Esophagus (tissue), 2 donors: ENCODE measurements around the gene RIMS1. TPM values are rescaled to one million over a fixed set of nuclear protein-coding genes. Genes with fewer than 3 reads are reported as not detected.

Source experiments
- H3K27ac ChIP-seq, 2 donors: one replicate each; pipeline ENCODE4 v1.5.1; 2013; ENCODE audit warnings: low read depth in 2 of 2, mild to moderate bottlenecking in 2 of 2, inconsistent platforms in 1 of 2, low read length in 1 of 2, moderate library complexity in 1 of 2
- H3K27me3 ChIP-seq, 2 donors: one replicate each; pipeline ENCODE4 v1.6.1; 2013; ENCODE audit warnings: low read length in 2 of 2, control low read depth in 1 of 2, mild to moderate bottlenecking in 1 of 2; ENCODE audit not compliant: insufficient read depth in 2 of 2, control insufficient read depth in 1 of 2
- H3K36me3 ChIP-seq, 2 donors: one replicate each; pipeline ENCODE4 v1.6.1; 2013; ENCODE audit warnings: low read length in 1 of 2; ENCODE audit not compliant: control insufficient read depth in 2 of 2, insufficient read depth in 2 of 2
- H3K4me1 ChIP-seq, 2 donors: one replicate each; pipeline ENCODE4 v1.6.1; 2013; ENCODE audit warnings: low read length in 1 of 2; ENCODE audit not compliant: control insufficient read depth in 2 of 2, insufficient read depth in 2 of 2
- H3K4me3 ChIP-seq, 2 donors: one replicate each; pipeline ENCODE4 v1.5.1; 2013; ENCODE audit warnings: low read length in 2 of 2, mild to moderate bottlenecking in 2 of 2, low read depth in 1 of 2, moderate library complexity in 1 of 2
- H3K9me3 ChIP-seq, 2 donors: one replicate each; pipeline ENCODE4 v1.6.1; 2013; ENCODE audit warnings: mild to moderate bottlenecking in 2 of 2, low read depth in 1 of 2, low read length in 1 of 2, moderate library complexity in 1 of 2; ENCODE audit not compliant: control insufficient read depth in 2 of 2, insufficient read depth in 1 of 2
- WGBS, 2 donors: extraction: QIAGEN DNeasy Blood & Tissue Kit; methylation state at CpG; one replicate each; pipeline ENCODE4 v1.1.7; 2013; 5-methylcytosine and 5-hydroxymethylcytosine counted together
- polyA plus RNA-seq, 2 donors: library from polyadenylated mRNA; stranded (reverse); fragments of 200-250 nt; gene quantifications; one replicate each; pipeline ENCODE4 v1.2.3, GENCODE V29; 2013
- donor health status: healthy with polysubstance abuse.
- donor health status: Bipolar disorder and iron deficiency.

RIMS1 gene
- polyA plus RNA-seq, 2 donors = 0.45 to 1.0 TPM

DNA sequence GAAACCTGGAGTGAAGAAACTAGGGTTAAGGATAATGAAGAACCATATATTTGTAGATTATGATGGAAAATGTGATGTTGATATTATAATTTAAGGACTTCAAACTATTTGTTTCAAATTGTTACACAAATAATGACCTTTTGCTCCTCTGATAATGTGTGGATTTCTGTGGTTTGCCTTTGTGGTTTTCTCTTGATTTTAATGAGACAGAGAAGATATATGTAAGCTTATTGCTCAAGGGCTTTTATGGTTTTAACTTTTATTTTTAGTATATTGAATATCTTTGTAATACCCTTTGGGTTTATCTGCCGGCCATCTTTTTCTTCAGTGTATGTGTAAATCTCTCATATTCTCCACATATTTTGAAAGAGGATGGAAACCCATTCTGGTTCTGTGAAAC lies 362.3 kb downstream of the RIMS1 start:
- H3K9me3 ChIP-seq = no peaks in the 10 kb centered on the region

DNA sequence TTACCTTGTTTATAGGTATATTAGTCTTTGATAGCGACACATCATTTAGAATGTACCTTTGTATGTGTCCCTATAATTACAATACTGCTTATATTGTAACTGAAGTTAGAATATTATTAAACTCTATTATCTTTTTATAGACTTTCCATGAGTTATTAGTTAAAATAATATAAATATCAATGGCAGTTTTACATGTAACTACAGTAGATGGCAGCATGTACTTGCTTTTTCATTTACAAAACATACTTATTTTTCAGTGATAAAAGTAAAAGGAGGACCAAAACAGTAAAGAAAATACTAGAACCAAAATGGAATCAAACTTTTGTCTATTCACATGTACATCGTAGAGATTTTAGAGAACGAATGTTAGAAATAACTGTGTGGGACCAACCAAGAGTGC lies 364.3 kb downstream of the RIMS1 start:
- Histone ChIP-seq H3K27me3 (no peaks in the 10 kb centered on the region), H3K4me1 (no peaks in the 10 kb centered on the region), H3K4me3 (no peak overlapping the region), H3K27ac (no peak overlapping the region), H3K36me3 (no peaks in the 10 kb centered on the region), H3K9me3 (no peaks in the 10 kb centered on the region)
- 95% methylated on average over 3 of the region's 3 CpGs for WGBS, 2 donors

More for the DNA sequence above, 362.3 kb downstream of the RIMS1 start:
- H3K36me3 ChIP-seq = no peaks in the 10 kb centered on the region
- H3K4me3 ChIP-seq = no peak overlapping the region
- no peaks in the 10 kb centered on the region for H3K4me1 ChIP-seq
- H3K27ac ChIP-seq = no peak overlapping the region
- WGBS, 2 donors = 84 to 89% methylated on average over 1 of the region's 1 CpG
- H3K27me3 ChIP-seq = no peaks in the 10 kb centered on the region

DNA sequence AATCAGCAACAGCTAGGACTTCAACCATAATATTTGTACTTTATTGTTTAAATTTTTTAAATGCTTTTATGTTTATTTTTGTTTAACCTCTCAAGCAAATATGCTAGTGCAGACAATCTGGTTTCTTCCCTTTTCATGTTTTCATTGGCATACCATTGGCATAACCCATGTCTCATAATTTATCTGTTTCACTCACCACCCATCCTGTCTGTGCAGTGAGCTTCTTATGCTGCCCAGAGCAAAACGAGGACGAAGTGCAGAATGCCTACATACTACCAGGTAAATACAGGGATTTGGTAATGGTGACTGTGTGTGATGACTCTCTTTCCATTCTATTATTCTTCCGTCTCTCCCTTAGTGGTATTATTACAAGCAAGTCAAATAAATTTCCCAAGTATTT lies 374.1 kb downstream of the RIMS1 start:
- Histone ChIP-seq H3K4me3 (no peak overlapping the region), H3K9me3 (no peaks in the 10 kb centered on the region), H3K4me1 (no peaks in the 10 kb centered on the region), H3K36me3 (no peaks in the 10 kb centered on the region), H3K27ac (no peak overlapping the region), H3K27me3 (no peaks in the 10 kb centered on the region)
- WGBS, 2 donors = 59 to 62% methylated on average over 3 of the region's 3 CpGs

DNA sequence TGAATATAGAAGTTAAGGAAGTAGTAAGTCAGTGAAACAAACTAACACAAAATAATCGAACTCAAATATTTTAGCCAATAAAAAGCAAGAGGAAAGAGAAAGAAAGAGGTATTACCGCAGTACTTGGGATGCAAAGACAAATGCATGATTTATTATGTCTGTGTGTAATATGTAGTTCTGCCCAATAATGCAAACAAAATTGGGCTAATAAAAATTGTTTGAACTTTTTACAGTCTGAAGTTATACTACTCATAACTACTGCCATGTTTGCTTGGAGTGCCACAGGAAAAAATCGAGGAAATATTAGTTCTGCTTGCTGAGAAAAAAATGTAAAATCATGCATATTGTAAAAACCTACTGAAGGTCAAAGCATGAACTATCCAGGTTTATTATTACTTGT lies 375.2 kb downstream of the RIMS1 start:
- 73 to 80% methylated on average over 3 of the region's 3 CpGs for WGBS, 2 donors
- Histone ChIP-seq H3K27me3 (no peaks in the 10 kb centered on the region), H3K4me3 (no peak overlapping the region), H3K9me3 (no peaks in the 10 kb centered on the region), H3K4me1 (no peaks in the 10 kb centered on the region), H3K27ac (no peak overlapping the region), H3K36me3 (no peaks in the 10 kb centered on the region)

DNA sequence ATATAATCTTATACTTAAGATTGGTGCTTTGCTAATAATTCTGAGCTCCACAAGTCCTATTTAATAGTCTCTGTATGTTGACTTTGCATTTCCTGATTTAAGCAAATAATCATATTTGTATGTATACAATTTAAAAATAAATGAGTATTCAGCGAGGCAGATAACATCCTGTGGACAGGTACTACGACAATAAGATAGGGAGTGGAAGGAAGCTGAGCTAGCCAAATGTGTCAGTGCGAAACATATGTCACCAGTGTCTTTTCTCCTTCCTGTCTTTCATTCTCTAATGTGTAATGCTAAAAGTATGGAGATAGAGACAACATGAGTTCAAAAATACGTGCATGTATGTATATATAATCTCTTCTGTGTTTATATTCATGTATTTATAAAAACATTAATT lies 375.9 kb downstream of the RIMS1 start:
- H3K36me3 ChIP-seq = no peaks in the 10 kb centered on the region
- 62 to 65% methylated on average over 4 of the region's 4 CpGs for WGBS, 2 donors
- no peaks in the 10 kb centered on the region for H3K27me3 ChIP-seq
- H3K27ac ChIP-seq = no peak overlapping the region
- no peak overlapping the region for H3K4me3 ChIP-seq
- no peaks in the 10 kb centered on the region for H3K4me1 ChIP-seq
- no peaks in the 10 kb centered on the region for H3K9me3 ChIP-seq

DNA sequence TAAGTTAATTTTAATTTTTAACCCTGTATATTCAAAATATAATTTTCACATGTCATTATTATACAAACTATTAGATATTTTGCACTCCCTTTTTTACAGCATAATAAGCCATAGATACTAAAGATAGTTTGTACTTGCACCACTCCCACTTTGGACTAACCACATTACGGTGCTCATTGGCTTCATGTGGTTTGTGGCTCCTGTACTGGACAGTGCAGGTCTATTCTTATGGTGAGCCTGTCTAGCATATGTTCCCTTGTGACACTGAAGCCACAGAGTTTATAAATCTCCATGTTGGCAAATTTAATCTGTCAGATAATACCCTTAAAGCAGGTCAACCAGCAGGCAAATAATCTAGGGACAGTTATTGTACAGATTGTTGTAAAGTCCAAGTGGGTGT lies 381.1 kb downstream of the RIMS1 start:
- no peaks in the 10 kb centered on the region for H3K9me3 ChIP-seq
- H3K27ac ChIP-seq = no peak overlapping the region
- 88 to 90% methylated on average over 1 of the region's 1 CpG for WGBS, 2 donors
- no peak overlapping the region for H3K4me3 ChIP-seq
- no peaks in the 10 kb centered on the region for H3K27me3 ChIP-seq
- no peaks in the 10 kb centered on the region for H3K4me1 ChIP-seq
- no peaks in the 10 kb centered on the region for H3K36me3 ChIP-seq

DNA sequence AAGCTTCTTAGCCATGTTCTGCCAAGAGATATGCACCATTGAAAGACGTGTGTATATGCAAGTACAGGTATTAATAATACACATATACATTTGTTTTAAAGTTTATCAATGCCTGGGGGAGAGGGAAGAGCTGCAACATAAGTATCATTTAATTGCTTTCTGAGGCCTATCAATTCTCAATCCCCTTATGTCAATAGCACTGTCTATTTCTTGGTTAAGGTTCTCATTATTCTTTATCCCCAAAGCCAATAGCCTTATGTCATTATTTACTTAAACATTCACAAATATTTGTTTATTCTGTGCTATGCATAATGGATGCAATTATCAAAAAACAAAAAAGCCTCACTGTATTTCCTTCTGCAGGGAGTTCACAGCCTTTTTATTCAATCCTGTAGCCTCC lies 385.2 kb downstream of the RIMS1 start:
- WGBS, 2 donors = 47 to 53% methylated on average over 1 of the region's 1 CpG
- H3K27me3 ChIP-seq = no peaks in the 10 kb centered on the region
- no peak overlapping the region for H3K27ac ChIP-seq
- no peak overlapping the region for H3K4me3 ChIP-seq
- no peaks in the 10 kb centered on the region for H3K9me3 ChIP-seq
- no peaks in the 10 kb centered on the region for H3K4me1 ChIP-seq
- no peaks in the 10 kb centered on the region for H3K36me3 ChIP-seq

DNA sequence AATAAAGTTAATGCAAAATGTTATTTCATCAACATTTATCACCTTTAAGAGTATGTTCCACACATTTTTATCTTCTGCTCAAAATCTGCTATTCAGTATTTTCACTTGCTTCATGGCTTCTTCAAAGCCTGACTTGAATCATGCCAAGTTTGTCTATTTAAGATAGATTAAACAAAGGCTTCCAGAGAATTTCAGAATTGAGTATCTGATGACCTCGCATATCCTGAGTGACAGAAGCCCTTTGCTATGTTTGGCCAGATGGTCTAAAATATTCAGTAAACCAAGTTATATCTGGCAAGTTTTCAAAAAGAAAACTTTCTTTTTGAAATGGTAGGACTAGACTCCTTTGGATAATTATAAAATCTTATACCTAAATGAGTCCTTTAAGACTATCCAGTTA lies 386.6 kb downstream of the RIMS1 start:
- Histone ChIP-seq H3K4me3 (no peak overlapping the region), H3K4me1 (no peaks in the 10 kb centered on the region), H3K27me3 (no peaks in the 10 kb centered on the region), H3K27ac (no peak overlapping the region), H3K36me3 (no peaks in the 10 kb centered on the region), H3K9me3 (no peaks in the 10 kb centered on the region)
- 41 to 54% methylated on average over 1 of the region's 1 CpG for WGBS, 2 donors

DNA sequence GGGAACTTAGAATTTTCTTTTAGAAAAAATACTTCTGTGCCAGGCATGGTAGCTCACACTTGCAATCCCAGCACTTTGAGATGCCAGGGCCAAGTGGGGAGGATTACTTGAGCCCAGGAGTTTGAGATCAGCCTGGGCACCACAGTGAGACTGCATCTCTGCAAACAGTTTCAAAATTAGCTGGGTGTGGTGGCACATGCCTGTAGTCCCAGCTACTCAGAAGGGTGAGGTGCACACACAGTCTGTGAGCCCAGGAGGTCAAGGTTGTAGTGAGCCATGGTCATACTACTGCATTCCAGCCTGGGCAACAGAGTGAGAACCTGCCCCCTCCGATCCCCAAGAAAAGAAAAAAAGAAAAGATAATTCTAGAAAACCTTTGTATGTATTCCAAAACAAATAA lies 389.5 kb downstream of the RIMS1 start:
- Histone ChIP-seq H3K27ac (no peak overlapping the region), H3K9me3 (no peaks in the 10 kb centered on the region), H3K4me3 (no peak overlapping the region), H3K4me1 (no peaks in the 10 kb centered on the region), H3K36me3 (no peaks in the 10 kb centered on the region), H3K27me3 (no peaks in the 10 kb centered on the region)
- WGBS, 2 donors = 76 to 83% methylated on average over 1 of the region's 1 CpG

DNA sequence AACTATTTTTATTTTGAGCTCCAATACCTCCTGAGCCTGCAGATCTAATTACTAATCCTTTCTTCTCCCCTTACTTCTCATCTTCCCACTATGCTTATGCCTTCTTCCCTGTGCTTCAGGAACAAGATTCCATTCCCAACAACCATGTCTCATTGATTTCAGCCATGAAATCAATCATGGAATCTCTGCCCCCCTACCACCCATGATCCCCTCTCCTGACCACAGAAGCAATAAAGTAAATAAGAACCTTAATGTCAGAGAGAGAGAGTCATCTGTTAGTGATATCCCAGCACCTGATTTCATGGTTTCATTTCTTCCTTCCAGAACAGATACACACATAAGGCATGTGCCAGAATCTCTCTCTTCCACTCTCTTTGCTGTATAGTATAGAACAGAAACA lies 395.9 kb downstream of the RIMS1 start:
- Histone ChIP-seq H3K27me3 (no peaks in the 10 kb centered on the region), H3K27ac (no peak overlapping the region), H3K36me3 (no peaks in the 10 kb centered on the region), H3K4me1 (no peaks in the 10 kb centered on the region), H3K4me3 (no peak overlapping the region), H3K9me3 (no peaks in the 10 kb centered on the region)
